GM23248 (cell line): ENCODE results near the gene TTC21B. TPM values are rescaled to one million over a fixed set of nuclear protein-coding genes. Genes with fewer than 3 reads are reported as not detected.

Source experiments
- DNase-seq: peaks from one replicate; pipeline ENCODE4 v3.0.0-alpha.2; 2015
- H2AFZ ChIP-seq: fragments of 200-600 bp; sonication (generic); 2 replicates; pipeline ENCODE4 v1.6.1; 2016; ENCODE audit warnings: antibody characterized with exemption
- H3F3A ChIP-seq: fragments of 200-600 bp; sonication (generic); 2 replicates; pipeline ENCODE4 v1.6.1; 2016; ENCODE audit warnings: mild to moderate bottlenecking, antibody characterized with exemption, mixed run types; ENCODE audit not compliant: insufficient read depth
- H3K27ac ChIP-seq: fragments of 200-600 bp; sonication (generic); 2 replicates; pipeline ENCODE4 v1.5.1; 2016; ENCODE audit warnings: mild to moderate bottlenecking
- H3K27me3 ChIP-seq: fragments of 200-600 bp; sonication (generic); replicated peaks from 2 replicates; pipeline ENCODE4 v1.6.1; 2016; ENCODE audit warnings: mild to moderate bottlenecking; ENCODE audit not compliant: insufficient read depth
- H3K36me3 ChIP-seq: fragments of 200-600 bp; sonication (generic); 2 replicates; pipeline ENCODE4 v1.6.1; 2016; ENCODE audit warnings: low read depth, mild to moderate bottlenecking
- H3K4me1 ChIP-seq: fragments of 200-600 bp; sonication (generic); 2 replicates; pipeline ENCODE4 v1.6.1; 2016; ENCODE audit warnings: mild to moderate bottlenecking; ENCODE audit not compliant: insufficient read depth
- H3K4me2 ChIP-seq: fragments of 200-600 bp; sonication (generic); one replicate; pipeline ENCODE4 v1.6.1; 2016; ENCODE audit warnings: mild to moderate bottlenecking; ENCODE audit not compliant: unreplicated experiment
- H3K4me3 ChIP-seq: fragments of 200-600 bp; sonication (generic); 2 replicates; pipeline ENCODE4 v1.5.1; 2016; ENCODE audit warnings: mild to moderate bottlenecking
- H3K79me2 ChIP-seq: fragments of 200-600 bp; sonication (generic); 2 replicates; pipeline ENCODE4 v1.6.1; 2016; ENCODE audit warnings: mild to moderate bottlenecking; ENCODE audit not compliant: insufficient read depth
- H3K9ac ChIP-seq: fragments of 200-600 bp; sonication (generic); 2 replicates; pipeline ENCODE4 v1.6.1; 2016; ENCODE audit warnings: mild to moderate bottlenecking
- H3K9me2 ChIP-seq: fragments of 200-600 bp; sonication (generic); 2 replicates; pipeline ENCODE4 v1.6.1; 2016; ENCODE audit warnings: mixed run types, mild to moderate bottlenecking, moderate library complexity; ENCODE audit not compliant: insufficient read depth
- H3K9me3 ChIP-seq: fragments of 200-600 bp; sonication (generic); one replicate; pipeline ENCODE4 v1.6.1; 2017; ENCODE audit warnings: low read depth
- H4K20me1 ChIP-seq: fragments of 200-600 bp; sonication (generic); 2 replicates; pipeline ENCODE4 v1.6.0; 2016; ENCODE audit not compliant: insufficient read depth
- EZH2 ChIP-seq: fragments of 200-600 bp; sonication (generic); IDR thresholded peaks from 2 replicates; pipeline ENCODE4 v1.6.1; 2018; ENCODE audit warnings: antibody characterized with exemption, mild to moderate bottlenecking; ENCODE audit not compliant: insufficient read depth, poor library complexity, severe bottlenecking
- EZH2phosphoT487 ChIP-seq: fragments of 200-600 bp; sonication (generic); IDR thresholded peaks from 2 replicates; pipeline ENCODE4 v1.6.1; 2018; ENCODE audit warnings: antibody characterized with exemption, moderate library complexity, mild to moderate bottlenecking, low read depth; ENCODE audit not compliant: insufficient read depth
- WGBS, 2 experiments: methylation state at CpG; one replicate each; pipeline ENCODE4 v1.1.6; 2015 to 2017; ENCODE audit warnings: low lambda C conversion rate in 2 of 2, low coverage in 1 of 2; ENCODE audit errors: missing lambda C conversion rate in 2 of 2; 5-methylcytosine and 5-hydroxymethylcytosine counted together
- in situ Hi-C: fragments of 300-500 bp; cut with MboI; formaldehyde crosslinking; loops from 2 replicates; pipeline ENCODE4 v1.15.0; 2020
- polyA plus RNA-seq: library from polyadenylated mRNA; unstranded; fragments of >200 nt; fragmentation: Nextera tagmentation; extraction: Ambion mirVana; gene quantifications from 2 replicates; pipeline ENCODE4 v1.2.1, GENCODE V29; 2016
- total RNA-seq: library from RNA; depleted of rRNA; stranded (reverse); fragments of >200 nt; shearing (Covaris generic); gene quantifications from 2 replicates; pipeline ENCODE4 v1.2.3, GENCODE V29; 2014

The TTC21B gene
- total and polyA plus RNA-seq, 2 experiments from 2014 or later = 6.6 to 15.3 TPM

DNA sequence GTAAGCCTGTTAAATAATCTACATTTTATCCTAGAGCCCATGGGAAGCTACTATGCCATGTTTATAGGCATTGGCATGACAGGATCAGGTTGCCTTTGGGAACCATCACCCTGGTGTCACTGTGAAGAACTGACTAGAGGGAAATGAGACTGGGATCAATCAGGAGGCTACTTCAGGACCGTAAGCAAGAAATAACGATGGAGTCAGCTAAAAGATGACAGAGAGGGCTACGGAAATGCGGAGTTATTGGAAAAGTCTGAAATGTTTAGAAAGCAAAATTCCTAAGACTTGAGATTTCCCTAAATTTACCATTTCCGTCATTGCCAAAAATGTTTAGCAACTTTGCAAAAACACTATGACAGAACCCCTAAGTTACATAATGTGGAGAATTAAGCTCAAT, 50.2 kb downstream of the TTC21B start:
- no peak overlapping the region for H3K4me2 ChIP-seq
- H3F3A ChIP-seq = no peaks in the 10 kb centered on the region
- 0 out of 2 replicates have a peak, but pooled peaks cover 5% of the 10 kb centered on the region for H3K4me1 ChIP-seq
- H3K27ac ChIP-seq = no peak overlapping the region
- no peaks in the 10 kb centered on the region for H3K9me3 ChIP-seq
- peaks cover 20% of the 10 kb centered on the region for H3K36me3 ChIP-seq
- DNase-seq = no peak
- no peak overlapping the region for H3K9ac ChIP-seq
- H4K20me1 ChIP-seq = no peaks in the 10 kb centered on the region
- no peak overlapping the region for H2AFZ ChIP-seq
- no peaks in the 10 kb centered on the region for H3K79me2 ChIP-seq
- WGBS, 2 experiments = 98 to 100% methylated on average over 5 of the region's 5 CpGs
- H3K9me2 ChIP-seq = no peaks in the 10 kb centered on the region
- no peaks in the 10 kb centered on the region for H3K27me3 ChIP-seq
- no peak overlapping the region for H3K4me3 ChIP-seq
- no peak for TF ChIP-seq EZH2phosphoT487
- TF ChIP-seq EZH2 = no peak
- in situ Hi-C loops = no loop called here

DNA sequence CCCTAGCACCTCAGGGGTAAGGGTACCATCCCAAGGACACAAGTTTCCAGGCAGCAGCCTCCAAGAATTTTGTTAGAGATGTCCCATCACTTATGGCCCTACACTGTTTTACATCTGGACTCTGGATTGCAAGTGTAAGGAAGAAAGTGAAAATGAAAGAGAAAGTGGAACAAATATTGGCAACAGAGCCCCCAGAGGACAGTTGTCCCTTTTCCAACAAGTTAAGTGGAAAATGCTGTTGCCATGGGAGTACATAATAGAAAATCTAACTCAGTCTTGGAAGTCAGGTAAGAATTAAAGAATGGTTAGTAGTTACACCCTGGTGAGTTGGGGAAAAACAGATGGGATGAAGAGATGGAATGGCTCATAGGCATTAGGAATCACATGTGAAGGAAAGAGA, 50.6 kb downstream of the TTC21B start:
- H4K20me1 ChIP-seq = no peaks in the 10 kb centered on the region
- in situ Hi-C loops = no loop called here
- no peak overlapping the region for H3K27ac ChIP-seq
- DNase-seq = peak; percentile 29
- H3K4me3 ChIP-seq = no peak overlapping the region
- no peaks in the 10 kb centered on the region for H3K79me2 ChIP-seq
- no peaks in the 10 kb centered on the region for H3F3A ChIP-seq
- TF ChIP-seq EZH2 (no peak), EZH2phosphoT487 (no peak)
- H3K9me3 ChIP-seq = no peaks in the 10 kb centered on the region
- 0 out of 2 replicates have a peak, but pooled peaks cover 5% of the 10 kb centered on the region for H3K4me1 ChIP-seq
- no peak overlapping the region for H3K4me2 ChIP-seq
- H3K9me2 ChIP-seq = no peaks in the 10 kb centered on the region
- no peak overlapping the region for H3K9ac ChIP-seq
- no peaks in the 10 kb centered on the region for H3K27me3 ChIP-seq
- peaks cover 21% of the 10 kb centered on the region for H3K36me3 ChIP-seq
- no peak overlapping the region for H2AFZ ChIP-seq

DNA sequence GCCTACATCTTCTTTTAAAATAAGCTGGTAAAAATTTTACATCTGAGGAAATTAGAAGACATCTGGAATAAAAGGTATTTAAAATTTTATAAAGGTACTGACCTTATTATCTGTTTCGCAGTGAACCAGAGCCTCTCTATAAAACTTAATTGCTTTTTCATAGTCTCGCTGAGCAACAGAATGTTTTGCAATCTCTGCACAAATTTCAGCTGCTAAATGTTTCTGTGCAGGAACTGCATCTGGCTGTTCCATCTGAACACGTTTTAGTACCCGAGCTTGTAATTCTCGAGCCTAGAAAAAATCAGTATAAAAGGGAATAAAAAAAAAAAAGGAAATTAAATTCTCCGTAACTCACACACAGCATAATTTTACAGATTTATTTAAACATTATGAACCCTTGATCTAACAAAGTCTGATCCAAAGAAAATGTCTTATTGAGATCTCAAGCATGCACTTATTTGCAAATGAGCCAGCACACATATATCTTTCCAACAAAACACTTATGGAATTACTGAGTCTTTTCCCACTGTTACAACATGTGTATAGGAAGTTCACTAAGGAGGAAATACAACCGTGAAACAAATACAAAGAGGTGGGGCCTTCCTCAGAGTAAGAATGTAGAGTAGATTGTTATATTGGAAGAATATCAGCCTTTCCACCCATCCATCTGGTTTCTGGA, 51.8 kb downstream of the TTC21B start:
- no peak for TF ChIP-seq EZH2phosphoT487
- TF ChIP-seq EZH2 = no peak
- Histone ChIP-seq H3K4me3 (no peak overlapping the region), H3K36me3 (peaks cover 27% of the 10 kb centered on the region), H3K9me3 (no peaks in the 10 kb centered on the region), H3K9ac (no peak overlapping the region), H3K4me1 (0 out of 2 replicates have a peak, but pooled peaks cover 5% of the 10 kb centered on the region), H3K9me2 (no peaks in the 10 kb centered on the region), H3F3A (no peaks in the 10 kb centered on the region), H3K27me3 (no peaks in the 10 kb centered on the region), H3K4me2 (no peak overlapping the region), H4K20me1 (no peaks in the 10 kb centered on the region), H3K79me2 (no peaks in the 10 kb centered on the region), H2AFZ (no peak overlapping the region), H3K27ac (no peak overlapping the region)
- no peak for DNase-seq
- in situ Hi-C loops = no loop called here
- 53 to 64% methylated on average over 7 of the region's 7 CpGs for WGBS, 2 experiments

DNA sequence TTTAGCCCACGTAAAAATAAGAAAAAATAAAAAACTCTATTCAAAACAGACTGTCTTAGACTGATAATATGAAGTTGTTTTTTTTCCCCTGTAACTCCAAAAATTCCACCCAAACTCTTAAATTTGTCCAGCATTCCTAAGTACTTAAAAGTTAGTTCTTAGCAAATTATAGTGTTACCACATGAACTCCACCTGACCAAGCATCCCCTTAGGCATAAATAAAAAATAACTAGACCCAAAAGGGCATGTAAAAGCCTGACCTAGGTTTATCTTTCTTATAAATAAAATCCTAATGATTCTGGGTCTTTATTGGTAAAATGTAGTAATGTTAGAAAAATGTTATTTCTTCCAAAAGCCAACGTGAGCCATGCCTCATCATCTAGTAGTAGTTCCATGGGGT, 54.3 kb downstream of the TTC21B start:
- in situ Hi-C loops = no loop called here
- TF ChIP-seq EZH2 (no peak), EZH2phosphoT487 (no peak)
- no peak for DNase-seq
- no peaks in the 10 kb centered on the region for H3K9me3 ChIP-seq
- 91 to 95% methylated on average over 2 of the region's 2 CpGs for WGBS, 2 experiments
- no peaks in the 10 kb centered on the region for H3K27me3 ChIP-seq
- no peak overlapping the region for H3K9ac ChIP-seq
- peaks cover 26% of the 10 kb centered on the region for H3K36me3 ChIP-seq
- no peaks in the 10 kb centered on the region for H3K4me1 ChIP-seq
- no peaks in the 10 kb centered on the region for H3K79me2 ChIP-seq
- no peak overlapping the region for H3K4me3 ChIP-seq
- no peak overlapping the region for H3K4me2 ChIP-seq
- H4K20me1 ChIP-seq = no peaks in the 10 kb centered on the region
- H2AFZ ChIP-seq = no peak overlapping the region
- no peaks in the 10 kb centered on the region for H3K9me2 ChIP-seq
- H3F3A ChIP-seq = no peaks in the 10 kb centered on the region
- H3K27ac ChIP-seq = no peak overlapping the region

DNA sequence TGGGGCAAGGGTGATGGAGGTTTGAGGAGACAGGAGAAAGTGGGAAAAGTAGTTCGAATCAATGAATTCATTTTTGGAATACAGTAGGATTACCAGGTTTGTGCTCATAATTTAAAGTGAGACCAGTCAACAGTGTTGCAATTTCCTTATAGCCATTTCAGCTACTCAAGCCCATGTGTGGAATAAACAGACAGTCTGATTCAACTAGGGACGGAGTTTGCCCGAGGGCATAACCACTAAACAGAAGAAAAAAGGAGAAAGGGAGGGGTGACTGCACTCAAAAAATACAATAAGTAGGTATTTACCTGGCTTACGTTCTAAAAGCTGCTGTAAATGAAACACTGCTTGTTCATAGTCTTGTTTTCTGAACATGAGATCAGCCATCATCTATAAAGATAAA, 55.2 kb downstream of the TTC21B start:
- DNase-seq = peak; percentile 24
- H3K79me2 ChIP-seq = no peaks in the 10 kb centered on the region
- no peaks in the 10 kb centered on the region for H4K20me1 ChIP-seq
- no peak for TF ChIP-seq EZH2phosphoT487
- no peak for TF ChIP-seq EZH2
- no peak overlapping the region for H2AFZ ChIP-seq
- H3K27me3 ChIP-seq = no peaks in the 10 kb centered on the region
- no peaks in the 10 kb centered on the region for H3K9me2 ChIP-seq
- in situ Hi-C loops = no loop called here
- 93 to 99% methylated on average over 4 of the region's 4 CpGs for WGBS, 2 experiments
- no peak overlapping the region for H3K27ac ChIP-seq
- H3F3A ChIP-seq = no peaks in the 10 kb centered on the region
- no peaks in the 10 kb centered on the region for H3K9me3 ChIP-seq
- no peak overlapping the region for H3K4me2 ChIP-seq
- no peak overlapping the region for H3K4me3 ChIP-seq
- H3K4me1 ChIP-seq = no peaks in the 10 kb centered on the region
- peaks cover 26% of the 10 kb centered on the region for H3K36me3 ChIP-seq
- H3K9ac ChIP-seq = no peak overlapping the region
